HG03565 (cell line): ENCODE data around the gene POLR3GL.

Experiments used
- ATAC-seq: cut with Tn5 transposase; IDR thresholded peaks from one replicate; pipeline ENCODE4 v1.9.1; 2021; ENCODE audit warnings: mild to moderate bottlenecking, moderate library complexity; ENCODE audit not compliant: unreplicated experiment

The POLR3GL gene

GRCh38 chr1:145947551-145947950 is 16.9 kb upstream of the POLR3GL start:
- no peak for ATAC-seq

- no peak for ATAC-seq
These were observed 15.3 kb upstream of the POLR3GL start for GRCh38 chr1:145949219-145949618.

GRCh38 chr1:145951526-145951925 is 13.0 kb upstream of the POLR3GL start:
- no peak for ATAC-seq

DNA sequence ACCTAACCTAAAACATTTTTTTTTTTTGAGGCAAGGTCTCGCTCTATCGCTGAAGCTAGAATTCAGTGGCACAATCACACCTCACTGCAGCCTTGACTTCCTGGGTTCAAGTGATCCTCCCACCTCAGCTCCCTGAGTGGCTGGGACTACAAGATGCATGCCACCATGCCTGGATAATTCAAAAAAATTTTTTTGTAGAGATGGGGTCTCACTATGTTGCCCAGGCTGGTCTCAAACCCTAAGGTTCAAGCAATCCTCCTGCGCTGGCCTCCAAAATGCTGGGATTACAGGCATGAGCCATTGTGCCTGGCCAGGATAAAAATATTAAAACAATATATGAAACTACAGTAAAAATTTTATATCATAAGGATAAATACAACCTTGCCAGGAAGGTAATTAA is 11.6 kb upstream of the POLR3GL start:
- no peak for ATAC-seq

- ATAC-seq: no peak
These were observed 10.6 kb upstream of the POLR3GL start for GRCh38 chr1:145953861-145954260.

- ATAC-seq: no peak
These were observed 9.1 kb upstream of the POLR3GL start for GRCh38 chr1:145955436-145955835.

GRCh38 chr1:145956361-145956760 is 8.1 kb upstream of the POLR3GL start:
- no peak for ATAC-seq

DNA sequence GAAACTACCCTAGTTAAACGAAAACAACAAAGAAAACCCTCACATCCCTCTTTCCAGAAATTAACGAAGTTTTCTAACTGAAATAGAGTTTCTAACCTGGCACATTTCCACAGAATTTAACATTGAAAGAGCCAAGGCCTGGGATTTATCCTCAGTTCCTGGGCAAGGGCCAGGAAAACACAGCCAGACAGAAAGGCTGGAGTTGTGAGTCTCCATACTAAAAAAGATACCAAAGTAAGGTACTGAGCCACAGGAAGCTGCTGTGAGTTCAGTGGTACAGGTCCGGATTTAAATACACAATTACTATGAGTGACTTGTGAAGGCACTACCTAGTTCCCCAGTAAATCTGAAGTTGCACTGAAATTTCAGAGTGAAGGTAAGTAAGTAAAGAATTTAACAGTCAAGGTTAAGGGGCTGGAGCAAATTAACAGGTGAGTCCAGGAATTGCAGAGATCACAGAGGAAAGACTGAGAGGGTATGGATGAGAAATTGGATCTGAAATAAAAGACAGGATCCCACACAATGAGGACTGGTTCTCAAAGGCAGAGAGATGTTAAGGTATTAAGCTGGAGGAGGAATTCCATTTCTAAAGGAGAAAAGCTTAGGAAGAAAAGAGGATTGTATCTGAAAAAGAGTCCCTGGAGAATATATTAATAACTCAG is 7.6 kb upstream of the POLR3GL start:
- no peak for ATAC-seq

GRCh38 chr1:145957443-145958319 is 6.8 kb upstream of the POLR3GL start, which contains the start of gene LIX1L:
Gene LIX1L (minus strand): TSS chr1:145958017. CDS start chr1:145957927, 90 bp downstream.
- ATAC-seq: peak; percentile 80

DNA sequence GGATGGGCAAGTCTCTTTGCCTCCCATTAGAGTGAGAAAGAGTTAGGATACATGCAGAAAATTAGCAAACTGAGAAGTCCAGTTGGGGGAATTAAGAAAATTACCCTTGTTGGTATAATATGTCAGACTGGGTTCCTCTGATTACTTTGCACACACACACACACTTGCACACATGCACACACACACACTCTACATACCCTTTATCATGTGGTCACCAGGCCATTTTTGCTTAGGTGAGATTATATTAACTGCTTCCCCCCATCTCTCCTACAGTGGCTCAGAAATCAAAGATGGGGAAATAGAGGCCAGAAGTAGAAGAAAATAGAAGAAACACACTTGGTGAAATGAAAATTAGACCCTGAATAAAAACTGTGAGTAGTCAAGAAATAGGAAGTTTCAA is 5.8 kb upstream of the POLR3GL start:
- no peak for ATAC-seq

- ATAC-seq: no peak
These were observed 5.2 kb upstream of the POLR3GL start for GRCh38 chr1:145959333-145959732.

DNA sequence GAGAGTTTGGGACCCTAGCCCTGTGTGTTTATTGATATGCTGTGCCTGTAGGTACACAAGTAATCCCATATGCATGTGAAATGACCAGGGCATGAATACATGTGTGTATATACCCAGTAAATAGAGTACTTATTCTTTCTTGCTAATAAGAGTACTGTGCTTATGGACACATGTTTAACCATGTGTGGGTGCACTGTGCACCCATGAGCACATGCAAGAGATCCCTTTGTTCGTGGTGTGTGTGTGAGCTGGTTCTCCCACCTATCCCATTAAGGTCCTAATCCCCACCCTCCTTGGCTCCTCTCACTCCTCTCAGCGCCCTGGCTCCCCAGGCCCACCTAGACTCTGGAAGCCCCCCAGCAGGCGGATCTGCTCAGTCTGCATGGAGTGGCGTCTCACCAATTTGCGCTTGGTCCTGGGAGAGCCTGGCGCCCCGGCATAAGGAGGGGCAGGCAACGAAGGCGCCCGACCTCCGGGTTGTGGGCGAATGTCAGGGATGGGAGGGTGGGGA is 4.5 kb upstream of the POLR3GL start:
- ATAC-seq: no peak

DNA sequence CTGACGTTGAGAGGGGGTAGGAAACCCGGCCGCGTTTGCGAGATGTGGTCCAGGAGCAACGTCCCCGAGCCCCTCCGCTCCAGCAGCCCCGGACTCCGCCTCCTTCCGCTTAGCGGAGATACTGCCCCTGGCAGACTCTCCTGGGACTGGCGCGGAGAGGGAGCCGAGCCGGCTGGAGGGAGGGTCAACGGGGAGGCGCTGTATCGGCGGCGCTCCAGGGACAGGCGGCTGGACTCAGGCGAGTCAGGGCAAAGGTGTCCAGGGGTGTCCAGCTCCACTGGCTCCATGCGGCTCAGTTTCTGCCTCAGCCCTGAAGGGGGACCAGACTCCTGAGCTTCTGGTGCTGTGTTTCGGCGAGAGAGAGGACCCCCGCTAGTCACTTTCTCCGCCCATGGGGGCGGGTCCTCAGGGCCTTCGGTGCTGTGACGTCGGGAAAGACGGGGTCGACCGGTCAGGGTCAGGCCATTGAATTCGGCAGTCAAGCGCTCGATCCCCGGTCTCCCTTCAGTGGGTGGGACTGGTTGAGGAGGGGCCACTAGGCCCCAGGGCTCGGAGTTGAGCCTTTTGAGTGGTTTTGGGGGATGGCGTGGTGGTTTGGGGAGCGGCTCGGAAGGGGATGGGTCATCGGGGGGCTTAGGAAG is 3.9 kb upstream of the POLR3GL start:
- ATAC-seq: no peak

DNA sequence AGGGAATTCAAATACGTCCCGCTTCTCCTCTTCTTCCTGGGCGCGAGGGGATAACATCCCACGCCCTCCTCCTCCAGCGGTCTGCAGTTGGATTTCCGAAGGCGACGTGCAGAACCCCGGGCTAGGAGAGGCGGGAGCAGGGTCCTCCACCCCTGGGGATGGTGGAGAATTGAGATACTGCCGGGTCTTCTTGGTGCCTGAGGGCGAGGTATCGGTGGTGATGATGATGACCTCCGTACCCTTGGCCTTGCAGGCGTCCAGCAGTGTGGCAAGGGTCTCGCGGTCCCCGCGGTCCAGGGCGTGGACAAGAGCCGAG is 3.4 kb upstream of the POLR3GL start:
- no peak for ATAC-seq

- ATAC-seq: no peak
These were observed 2.9 kb upstream of the POLR3GL start for GRCh38 chr1:145961425-145962156.

- ATAC-seq: no peak
These were observed 2.1 kb upstream of the POLR3GL start for GRCh38 chr1:145962157-145963102.

GRCh38 chr1:145963265-145964019 is 1.0 kb upstream of the POLR3GL start:
- ATAC-seq: no peak

- no peak for ATAC-seq
These were observed 742 bp downstream of the POLR3GL start for GRCh38 chr1:145965119-145965744.

DNA sequence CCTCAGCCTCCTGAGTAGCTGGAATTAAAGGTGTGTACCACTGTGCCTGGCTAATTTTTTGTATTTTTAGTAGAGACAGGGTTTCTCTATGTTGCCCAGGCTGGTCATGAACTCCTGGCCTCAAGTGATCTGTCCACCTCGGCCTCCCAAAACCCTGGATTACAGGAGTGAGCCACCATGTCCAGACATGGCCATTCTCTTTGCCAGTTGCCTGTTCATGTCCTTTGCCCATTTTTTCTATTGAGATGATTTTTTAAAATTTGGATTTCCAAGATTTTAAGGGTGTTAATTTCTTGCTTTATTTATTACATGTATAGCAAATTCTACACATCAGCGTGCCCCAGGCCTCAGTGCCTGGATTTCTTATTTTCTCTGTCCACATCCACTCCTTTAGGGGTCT is 2.8 kb downstream of the POLR3GL start:
- no peak for ATAC-seq
